22Rv1 (cell line): ENCODE measurements around the gene ZNF497.

Source experiments
- CTCF ChIP-seq: fragments of 450-650 bp; IDR thresholded peaks from 2 replicates; pipeline ENCODE4 v1.5.1; 2017; ENCODE audit warnings: mild to moderate bottlenecking
- ZFX ChIP-seq: fragments of 450-650 bp; IDR thresholded peaks from 2 replicates; pipeline ENCODE4 v1.6.1; 2017; ENCODE audit warnings: antibody characterized with exemption, borderline replicate concordance

GRCh38 chr19:58380662-58381459 is 18.3 kb upstream of the ZNF497 start, which contains the start of gene ZNF837:
- TF ChIP-seq CTCF (no peak), ZFX (no peak)
